GM06990 (cell line): ENCODE results near the gene NDUFS8.

Experiments used
- DNase-seq: peaks from one replicate; pipeline ENCODE4 v3.0.0-alpha.2; 2011; ENCODE audit not compliant: insufficient read length; ENCODE audit errors: extremely low read depth
- H3K27me3 ChIP-seq: replicated peaks from 2 replicates; pipeline ENCODE4 v1.6.0; 2011; ENCODE audit warnings: low read length; ENCODE audit not compliant: control insufficient read depth, insufficient read depth
- H3K36me3 ChIP-seq: 2 replicates; pipeline ENCODE4 v1.5.1; 2011; ENCODE audit warnings: low read length; ENCODE audit not compliant: control insufficient read depth, insufficient read depth
- H3K4me3 ChIP-seq: replicated peaks from 2 replicates; pipeline ENCODE4 v1.5.1; 2011; ENCODE audit warnings: low read depth, mild to moderate bottlenecking, control low read depth, low read length
- TF ChIP-seq, protein P1 (sequence below): IDR thresholded peaks from 2 replicates; pipeline ENCODE4 v1.5.1; 2011; ENCODE audit warnings: low read length, control low read depth, mild to moderate bottlenecking, inconsistent platforms; ENCODE audit not compliant: insufficient read depth, poor library complexity, severe bottlenecking

The NDUFS8 gene

DNA sequence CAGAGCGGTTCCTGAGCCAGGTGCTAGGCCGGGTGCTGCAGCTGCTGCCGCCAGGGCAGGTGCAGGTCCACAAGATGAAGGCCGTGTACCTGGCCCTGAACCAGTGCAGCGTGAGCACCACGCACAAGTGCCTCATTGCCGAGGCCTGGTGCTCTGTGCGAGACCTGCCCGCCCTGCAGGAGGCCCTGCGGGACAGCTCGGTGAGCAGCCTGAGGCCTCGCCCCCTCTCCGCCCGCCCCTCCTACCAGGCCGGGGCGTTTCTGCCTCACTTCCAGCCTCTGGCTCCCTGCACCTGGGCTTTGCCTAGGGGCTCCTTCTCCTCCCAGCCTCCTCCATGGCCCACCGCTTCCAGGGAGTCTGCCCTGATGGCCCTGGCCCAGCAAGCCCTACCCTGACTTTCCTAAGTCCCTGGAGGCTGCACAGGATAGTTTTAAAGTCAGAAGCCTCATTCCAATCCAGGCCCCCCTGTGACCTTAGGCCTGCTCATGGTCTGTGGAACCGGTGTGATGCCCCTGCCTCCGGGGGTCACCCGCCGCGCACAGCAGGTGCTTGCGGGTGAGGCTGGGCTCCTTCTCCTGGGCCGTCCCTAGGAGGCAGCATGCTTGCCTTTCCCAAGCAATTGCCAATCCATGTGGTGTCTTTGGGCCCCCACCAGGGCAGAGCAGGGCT is 13.8 kb downstream of the NDUFS8 start:
- TF ChIP-seq, protein P1, sequence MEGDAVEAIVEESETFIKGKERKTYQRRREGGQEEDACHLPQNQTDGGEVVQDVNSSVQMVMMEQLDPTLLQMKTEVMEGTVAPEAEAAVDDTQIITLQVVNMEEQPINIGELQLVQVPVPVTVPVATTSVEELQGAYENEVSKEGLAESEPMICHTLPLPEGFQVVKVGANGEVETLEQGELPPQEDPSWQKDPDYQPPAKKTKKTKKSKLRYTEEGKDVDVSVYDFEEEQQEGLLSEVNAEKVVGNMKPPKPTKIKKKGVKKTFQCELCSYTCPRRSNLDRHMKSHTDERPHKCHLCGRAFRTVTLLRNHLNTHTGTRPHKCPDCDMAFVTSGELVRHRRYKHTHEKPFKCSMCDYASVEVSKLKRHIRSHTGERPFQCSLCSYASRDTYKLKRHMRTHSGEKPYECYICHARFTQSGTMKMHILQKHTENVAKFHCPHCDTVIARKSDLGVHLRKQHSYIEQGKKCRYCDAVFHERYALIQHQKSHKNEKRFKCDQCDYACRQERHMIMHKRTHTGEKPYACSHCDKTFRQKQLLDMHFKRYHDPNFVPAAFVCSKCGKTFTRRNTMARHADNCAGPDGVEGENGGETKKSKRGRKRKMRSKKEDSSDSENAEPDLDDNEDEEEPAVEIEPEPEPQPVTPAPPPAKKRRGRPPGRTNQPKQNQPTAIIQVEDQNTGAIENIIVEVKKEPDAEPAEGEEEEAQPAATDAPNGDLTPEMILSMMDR: no peak
- Histone ChIP-seq H3K4me3 (no peak overlapping the region), H3K36me3 (peaks cover 56% of the 10 kb centered on the region), H3K27me3 (no peaks in the 10 kb centered on the region)
- DNase-seq: no peak

DNA sequence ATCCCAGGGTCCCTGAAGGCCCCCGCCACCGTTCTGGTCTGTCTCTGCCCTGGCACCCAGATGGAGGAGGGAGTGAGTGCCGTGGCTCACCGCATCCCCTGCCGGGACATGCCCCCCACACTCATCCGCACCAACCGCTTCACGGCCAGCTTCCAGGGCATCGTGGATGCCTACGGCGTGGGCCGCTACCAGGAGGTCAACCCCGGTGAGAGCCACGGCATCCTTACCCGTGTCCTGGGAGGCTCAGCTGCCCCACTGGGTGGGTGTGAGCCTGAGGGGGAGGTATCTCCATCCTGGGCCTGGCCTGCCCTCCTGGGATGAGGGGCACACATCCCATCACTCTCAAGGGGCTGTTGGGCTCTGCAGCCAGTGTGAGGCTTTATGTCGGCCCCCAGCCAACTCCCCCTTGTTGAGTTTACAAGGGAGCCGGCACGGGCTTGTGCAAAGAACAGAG is 14.4 kb downstream of the NDUFS8 start:
- no peaks in the 10 kb centered on the region for H3K27me3 ChIP-seq
- TF ChIP-seq, protein P1: no peak
- no peak for DNase-seq
- H3K4me3 ChIP-seq: no peak overlapping the region
- H3K36me3 ChIP-seq: peaks cover 62% of the 10 kb centered on the region

DNA sequence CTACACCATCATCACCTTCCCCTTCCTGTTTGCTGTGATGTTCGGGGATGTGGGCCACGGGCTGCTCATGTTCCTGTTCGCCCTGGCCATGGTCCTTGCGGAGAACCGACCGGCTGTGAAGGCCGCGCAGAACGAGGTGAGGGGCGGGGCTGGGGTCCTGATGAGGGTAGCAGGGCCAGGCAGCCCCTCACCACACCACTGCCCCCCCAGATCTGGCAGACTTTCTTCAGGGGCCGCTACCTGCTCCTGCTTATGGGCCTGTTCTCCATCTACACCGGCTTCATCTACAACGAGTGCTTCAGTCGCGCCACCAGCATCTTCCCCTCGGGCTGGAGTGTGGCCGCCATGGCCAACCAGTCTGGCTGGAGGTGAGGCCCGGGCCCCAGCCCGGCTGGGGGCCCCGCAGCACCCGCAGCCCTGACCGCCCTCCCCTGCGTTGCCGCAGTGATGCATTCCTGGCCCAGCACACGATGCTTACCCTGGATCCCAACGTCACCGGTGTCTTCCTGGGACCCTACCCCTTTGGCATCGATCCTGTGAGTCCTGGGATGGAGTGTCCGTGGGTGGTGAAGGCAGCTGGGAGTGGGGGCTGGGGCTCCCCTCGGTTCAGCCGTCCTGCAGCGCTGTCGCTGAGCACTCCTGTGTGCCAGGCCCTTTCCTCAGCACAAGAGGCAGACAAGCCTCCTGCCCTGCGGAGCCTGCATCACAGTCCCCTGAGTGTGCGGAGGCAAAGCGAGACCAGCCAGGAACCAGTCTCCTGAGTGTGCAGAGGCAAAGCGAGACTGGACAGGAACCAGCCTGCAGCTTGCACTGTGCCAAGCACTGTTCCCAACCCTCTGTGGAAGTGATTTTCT is 17.2 kb downstream of the NDUFS8 start:
- TF ChIP-seq, protein P1: no peak
- H3K4me3 ChIP-seq: no peak overlapping the region
- H3K36me3 ChIP-seq: peaks cover 74% of the 10 kb centered on the region
- no peaks in the 10 kb centered on the region for H3K27me3 ChIP-seq
- DNase-seq: no peak

DNA sequence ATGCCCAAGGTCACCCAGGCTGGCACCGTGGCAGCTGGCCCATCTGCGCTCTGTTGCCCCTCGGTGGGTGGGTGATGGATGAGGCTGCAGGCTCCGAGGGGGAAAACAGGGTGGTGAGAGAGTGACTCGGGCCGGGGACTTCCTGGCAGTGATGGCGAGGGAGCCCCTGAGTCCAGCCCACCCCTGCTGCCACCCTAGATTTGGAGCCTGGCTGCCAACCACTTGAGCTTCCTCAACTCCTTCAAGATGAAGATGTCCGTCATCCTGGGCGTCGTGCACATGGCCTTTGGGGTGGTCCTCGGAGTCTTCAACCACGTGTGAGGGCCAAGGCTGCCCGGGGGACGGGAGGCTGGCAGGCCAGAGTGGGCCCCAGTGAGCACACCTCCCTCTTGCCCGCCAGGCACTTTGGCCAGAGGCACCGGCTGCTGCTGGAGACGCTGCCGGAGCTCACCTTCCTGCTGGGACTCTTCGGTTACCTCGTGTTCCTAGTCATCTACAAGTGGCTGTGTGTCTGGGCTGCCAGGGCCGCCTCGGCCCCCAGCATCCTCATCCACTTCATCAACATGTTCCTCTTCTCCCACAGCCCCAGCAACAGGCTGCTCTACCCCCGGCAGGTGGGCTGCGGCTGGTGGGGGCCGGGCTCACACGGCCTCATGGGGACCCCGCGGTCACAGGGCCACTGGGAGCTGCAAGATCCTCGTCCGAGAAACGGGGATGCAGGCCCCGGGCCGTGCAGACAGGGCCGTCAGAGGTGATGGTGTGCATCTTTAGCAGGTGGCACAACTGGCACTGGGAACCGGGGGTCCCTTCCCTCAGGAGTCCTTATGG is 18.4 kb downstream of the NDUFS8 start:
- peaks cover 69% of the 10 kb centered on the region for H3K36me3 ChIP-seq
- H3K27me3 ChIP-seq: no peaks in the 10 kb centered on the region
- DNase-seq: no peak
- no peak overlapping the region for H3K4me3 ChIP-seq
- TF ChIP-seq, protein P1: no peak

DNA sequence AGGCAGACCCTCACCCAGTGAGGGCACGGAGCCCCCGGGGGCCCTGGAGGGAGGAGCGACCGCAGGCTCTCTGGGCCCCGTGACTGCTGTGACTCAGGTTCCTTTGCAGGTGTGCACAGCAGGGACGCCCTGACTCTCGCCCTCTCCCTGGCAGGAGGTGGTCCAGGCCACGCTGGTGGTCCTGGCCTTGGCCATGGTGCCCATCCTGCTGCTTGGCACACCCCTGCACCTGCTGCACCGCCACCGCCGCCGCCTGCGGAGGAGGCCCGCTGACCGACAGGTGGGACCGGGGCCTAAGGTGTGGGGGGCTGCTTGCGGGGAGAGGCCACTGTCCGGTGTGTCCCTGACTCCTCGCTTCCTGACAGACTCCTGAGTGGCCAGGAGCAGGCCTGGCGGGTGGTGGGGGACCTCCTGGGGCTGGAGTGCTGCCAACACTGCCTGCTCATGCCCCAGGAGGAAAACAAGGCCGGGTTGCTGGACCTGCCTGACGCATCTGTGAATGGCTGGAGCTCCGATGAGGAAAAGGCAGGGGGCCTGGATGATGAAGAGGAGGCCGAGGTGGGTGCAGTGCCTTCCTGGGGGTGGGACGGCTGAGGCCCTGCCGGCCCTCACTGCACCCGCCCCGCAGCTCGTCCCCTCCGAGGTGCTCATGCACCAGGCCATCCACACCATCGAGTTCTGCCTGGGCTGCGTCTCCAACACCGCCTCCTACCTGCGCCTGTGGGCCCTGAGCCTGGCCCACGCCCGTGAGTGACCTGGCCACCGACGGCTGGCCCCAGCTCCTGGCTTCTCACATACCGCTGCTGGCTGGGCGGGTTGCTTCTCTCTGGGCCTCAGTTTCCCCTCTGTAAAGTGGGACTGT is 19.3 kb downstream of the NDUFS8 start:
- no peak for DNase-seq
- Histone ChIP-seq H3K36me3 (peaks cover 68% of the 10 kb centered on the region), H3K27me3 (no peaks in the 10 kb centered on the region), H3K4me3 (no peak overlapping the region)
- TF ChIP-seq, protein P1: no peak
